Measurements from ENCODE around the gene FGF12.
"Not testable (repeated sequence)": the region's sequence is repeated elsewhere in the genome, so short reads cannot be mapped to it uniquely, and the experiment has no call there.

Gene FGF12

DNA sequence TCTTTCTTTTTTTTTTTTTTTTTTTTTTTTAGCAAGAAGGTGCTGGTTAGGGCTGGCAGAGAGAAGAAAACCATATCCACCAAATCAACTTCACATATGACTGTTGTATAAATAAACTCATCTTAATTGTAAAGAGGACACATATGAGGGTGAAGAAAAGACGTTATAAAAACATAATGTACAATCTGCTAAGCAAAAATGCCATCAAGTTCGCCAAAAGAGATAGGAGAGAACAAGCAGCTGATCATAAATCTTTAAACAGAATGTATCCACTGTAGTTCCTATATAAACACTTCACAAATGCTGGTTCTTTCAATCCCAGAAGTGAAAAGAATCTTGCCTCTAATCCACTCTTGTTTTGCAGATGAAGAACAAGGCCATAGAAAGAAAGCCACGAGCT is 9.2 kb downstream of the FGF12 start:
- Histone ChIP-seq H3K4me3 (ENCODE audit: insufficient read depth, low read length, poor library complexity, severe bottlenecking) (no peak overlapping the region), H3K27me3 (ENCODE audit: low read length) (no peaks in the 10 kb centered on the region), H3K79me2 (ENCODE audit: insufficient read depth, low read length) (no peaks in the 10 kb centered on the region)

DNA sequence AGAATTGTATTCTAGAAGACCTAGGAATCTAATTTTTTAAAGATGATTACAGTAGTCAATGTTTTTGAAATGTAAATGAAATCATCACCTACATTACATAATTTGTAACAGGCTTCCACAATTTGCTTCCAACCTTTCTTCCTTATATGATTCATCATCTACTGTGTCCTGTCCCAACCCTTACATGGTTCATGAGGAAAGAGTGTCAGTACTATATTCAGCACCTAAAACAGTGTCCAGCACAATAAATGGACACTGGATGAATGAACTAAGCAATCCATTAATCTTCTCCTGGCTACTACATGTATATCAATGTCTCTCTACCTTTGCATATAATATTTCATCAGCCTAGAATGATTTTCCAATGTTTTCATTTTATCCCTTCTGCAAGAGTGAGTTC is 12.2 kb downstream of the FGF12 start:
- H3F3A ChIP-seq (ENCODE audit: insufficient read depth) = no peaks in the 10 kb centered on the region
- no peaks in the 10 kb centered on the region for H4K20me1 ChIP-seq (ENCODE audit: low read depth, low read length)
- no peak overlapping the region for H3K9ac ChIP-seq (ENCODE audit: low read length)
- no peaks in the 10 kb centered on the region for H3K27me3 ChIP-seq (ENCODE audit: low read length)
- no peaks in the 10 kb centered on the region for H3K9me3 ChIP-seq (ENCODE audit: insufficient read depth, low read length)
- H3K27ac ChIP-seq (ENCODE audit: low read depth, low read length) = no peak overlapping the region
- no peaks in the 10 kb centered on the region for H3K9me2 ChIP-seq (replicated peaks; ENCODE audit: insufficient read depth, low read length)
- no peak overlapping the region for H2AFZ ChIP-seq (ENCODE audit: low read depth, low read length, severe bottlenecking)
- no peaks in the 10 kb centered on the region for H3K79me2 ChIP-seq (ENCODE audit: insufficient read depth, low read length)
- no peak overlapping the region for H3K4me3 ChIP-seq (ENCODE audit: insufficient read depth, low read length, poor library complexity, severe bottlenecking)
- no peak overlapping the region for H3K4me2 ChIP-seq (ENCODE audit: low read depth, low read length, poor library complexity, severe bottlenecking)
- no peak for TF ChIP-seq EZH2phosphoT487 (conservative IDR thresholded peaks at IDR 0.05; ENCODE audit: low read length)
- TF ChIP-seq, protein P1, sequence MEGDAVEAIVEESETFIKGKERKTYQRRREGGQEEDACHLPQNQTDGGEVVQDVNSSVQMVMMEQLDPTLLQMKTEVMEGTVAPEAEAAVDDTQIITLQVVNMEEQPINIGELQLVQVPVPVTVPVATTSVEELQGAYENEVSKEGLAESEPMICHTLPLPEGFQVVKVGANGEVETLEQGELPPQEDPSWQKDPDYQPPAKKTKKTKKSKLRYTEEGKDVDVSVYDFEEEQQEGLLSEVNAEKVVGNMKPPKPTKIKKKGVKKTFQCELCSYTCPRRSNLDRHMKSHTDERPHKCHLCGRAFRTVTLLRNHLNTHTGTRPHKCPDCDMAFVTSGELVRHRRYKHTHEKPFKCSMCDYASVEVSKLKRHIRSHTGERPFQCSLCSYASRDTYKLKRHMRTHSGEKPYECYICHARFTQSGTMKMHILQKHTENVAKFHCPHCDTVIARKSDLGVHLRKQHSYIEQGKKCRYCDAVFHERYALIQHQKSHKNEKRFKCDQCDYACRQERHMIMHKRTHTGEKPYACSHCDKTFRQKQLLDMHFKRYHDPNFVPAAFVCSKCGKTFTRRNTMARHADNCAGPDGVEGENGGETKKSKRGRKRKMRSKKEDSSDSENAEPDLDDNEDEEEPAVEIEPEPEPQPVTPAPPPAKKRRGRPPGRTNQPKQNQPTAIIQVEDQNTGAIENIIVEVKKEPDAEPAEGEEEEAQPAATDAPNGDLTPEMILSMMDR (IDR thresholded peaks at IDR 0.05; ENCODE audit: insufficient read depth, low read length, poor library complexity, severe bottlenecking) = no peak
- no peaks in the 10 kb centered on the region for H3K36me3 ChIP-seq (ENCODE audit: low read length)

More for the DNA sequence above, 9.2 kb downstream of the FGF12 start:
- H4K20me1 ChIP-seq (ENCODE audit: low read depth, low read length) = no peaks in the 10 kb centered on the region
- no peak overlapping the region for H3K4me2 ChIP-seq (ENCODE audit: low read depth, low read length, poor library complexity, severe bottlenecking)
- H3F3A ChIP-seq (ENCODE audit: insufficient read depth) = no peaks in the 10 kb centered on the region
- no peak overlapping the region for H3K9ac ChIP-seq (ENCODE audit: low read length)
- TF ChIP-seq EZH2phosphoT487 (conservative IDR thresholded peaks at IDR 0.05; ENCODE audit: low read length) = no peak
- TF ChIP-seq, protein P1 (IDR thresholded peaks at IDR 0.05; ENCODE audit: insufficient read depth, low read length, poor library complexity, severe bottlenecking) = no peak
- H3K36me3 ChIP-seq (ENCODE audit: low read length) = no peaks in the 10 kb centered on the region
- no peak overlapping the region for H2AFZ ChIP-seq (ENCODE audit: low read depth, low read length, severe bottlenecking)
- no peaks in the 10 kb centered on the region for H3K9me3 ChIP-seq (ENCODE audit: insufficient read depth, low read length)
- H3K9me2 ChIP-seq (replicated peaks; ENCODE audit: insufficient read depth, low read length) = no peaks in the 10 kb centered on the region
- no peak overlapping the region for H3K27ac ChIP-seq (ENCODE audit: low read depth, low read length)

DNA sequence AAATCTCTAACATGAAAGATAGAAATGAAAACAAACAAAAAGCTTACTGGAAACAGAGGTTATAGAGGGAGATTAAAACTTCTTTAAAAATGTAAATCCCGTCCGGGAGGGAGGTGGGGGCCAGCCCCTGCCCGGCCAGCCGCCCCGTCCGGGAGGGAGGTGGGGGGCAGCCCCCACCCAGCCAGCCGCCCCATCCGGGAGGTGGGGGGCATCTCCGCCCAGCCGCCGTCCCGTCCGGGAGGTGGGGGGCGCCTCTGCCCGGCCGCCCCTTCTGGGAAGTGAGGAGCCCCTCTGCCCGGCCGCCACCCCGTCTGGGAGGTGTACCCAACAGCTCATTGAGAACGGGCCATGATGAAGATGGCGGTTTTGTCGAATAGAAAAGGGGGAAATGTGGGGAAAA is 16.2 kb downstream of the FGF12 start:
- not testable (repeated sequence) for H3K9me3 ChIP-seq (ENCODE audit: insufficient read depth, low read length); H3F3A ChIP-seq (ENCODE audit: insufficient read depth); H3K4me3 ChIP-seq (ENCODE audit: insufficient read depth, low read length, poor library complexity, severe bottlenecking); H3K9me2 ChIP-seq (replicated peaks; ENCODE audit: insufficient read depth, low read length); H3K79me2 ChIP-seq (ENCODE audit: insufficient read depth, low read length); H3K9ac ChIP-seq (ENCODE audit: low read length); H3K36me3 ChIP-seq (ENCODE audit: low read length); H3K27me3 ChIP-seq (ENCODE audit: low read length); H3K27ac ChIP-seq (ENCODE audit: low read depth, low read length); H4K20me1 ChIP-seq (ENCODE audit: low read depth, low read length); H3K4me2 ChIP-seq (ENCODE audit: low read depth, low read length, poor library complexity, severe bottlenecking); H2AFZ ChIP-seq (ENCODE audit: low read depth, low read length, severe bottlenecking)

DNA sequence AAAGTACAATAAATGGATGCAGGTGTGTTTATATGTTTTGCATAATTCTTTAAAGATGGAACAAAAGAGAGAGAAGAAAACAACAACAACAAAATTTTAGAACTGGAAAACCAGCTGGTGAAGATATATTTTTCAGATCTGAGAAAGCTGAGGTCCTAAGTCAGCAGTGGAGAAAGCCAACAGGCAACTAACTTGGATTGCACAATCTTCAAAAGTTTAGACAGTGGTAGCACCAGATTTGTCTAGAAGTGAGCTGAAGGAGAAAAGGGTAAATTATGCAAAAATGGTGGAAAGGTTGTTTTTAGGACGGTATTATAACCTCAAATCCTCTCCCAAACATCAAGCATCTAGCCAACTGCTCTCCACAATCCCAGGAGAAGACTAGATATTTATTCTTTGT is 17.0 kb downstream of the FGF12 start:
- no peak overlapping the region for H3K9ac ChIP-seq (ENCODE audit: low read length)
- no peaks in the 10 kb centered on the region for H4K20me1 ChIP-seq (ENCODE audit: low read depth, low read length)
- no peaks in the 10 kb centered on the region for H3K36me3 ChIP-seq (ENCODE audit: low read length)
- H3K27me3 ChIP-seq (ENCODE audit: low read length) = no peaks in the 10 kb centered on the region
- no peaks in the 10 kb centered on the region for H3K9me2 ChIP-seq (replicated peaks; ENCODE audit: insufficient read depth, low read length)
- no peaks in the 10 kb centered on the region for H3F3A ChIP-seq (ENCODE audit: insufficient read depth)
- no peak overlapping the region for H3K4me2 ChIP-seq (ENCODE audit: low read depth, low read length, poor library complexity, severe bottlenecking)
- no peak overlapping the region for H2AFZ ChIP-seq (ENCODE audit: low read depth, low read length, severe bottlenecking)
- H3K4me3 ChIP-seq (ENCODE audit: insufficient read depth, low read length, poor library complexity, severe bottlenecking) = no peak overlapping the region
- no peak overlapping the region for H3K27ac ChIP-seq (ENCODE audit: low read depth, low read length)
- no peaks in the 10 kb centered on the region for H3K79me2 ChIP-seq (ENCODE audit: insufficient read depth, low read length)
- TF ChIP-seq, protein P1 (IDR thresholded peaks at IDR 0.05; ENCODE audit: insufficient read depth, low read length, poor library complexity, severe bottlenecking) = no peak
- no peak for TF ChIP-seq EZH2phosphoT487 (conservative IDR thresholded peaks at IDR 0.05; ENCODE audit: low read length)
- H3K9me3 ChIP-seq (ENCODE audit: insufficient read depth, low read length) = no peaks in the 10 kb centered on the region

Data from SU-DHL-6 (cell line).